Activated CD8-positive, alpha-beta T cell treated with anti-CD3 and anti-CD28 coated beads for 36 hours (primary cell): ENCODE measurements around the gene GNAS. TPM values are rescaled to one million over a fixed set of nuclear protein-coding genes. Genes with fewer than 3 reads are reported as not detected.

Experiments
- ATAC-seq: fragments of 200-7000 bp; cut with Tn5 transposase; one replicate; pipeline ENCODE4 v1.10.0; 2021; ENCODE audit warnings: mild to moderate bottlenecking, moderate library complexity
- CTCF ChIA-PET: fragments of 350-600 bp; sonication (Branson Sonifier 250); formaldehyde crosslinking; loops from one replicate; lab custom pipeline; 2021; ENCODE audit warnings: antibody characterized with exemption; lab: Charles Lee
- POLR2A ChIA-PET: fragments of 350-600 bp; sonication (Branson Sonifier 250); formaldehyde crosslinking; loops from one replicate; lab custom pipeline; 2021; ENCODE audit warnings: antibody characterized with exemption; lab: Charles Lee
- DNase-seq: peaks from one replicate; pipeline ENCODE4 v3.0.0-alpha.2; 2020
- H3K27ac Mint-ChIP-seq: one replicate; pipeline ENCODE4 v1.8.0; 2021; ENCODE audit warnings: mild to moderate bottlenecking, mixed read lengths
- H3K27me3 Mint-ChIP-seq: one replicate; pipeline ENCODE4 v1.8.0; 2021; ENCODE audit warnings: mixed read lengths
- H3K36me3 Mint-ChIP-seq: one replicate; pipeline ENCODE4 v1.8.0; 2021; ENCODE audit warnings: low read depth, mixed read lengths
- H3K4me1 Mint-ChIP-seq: one replicate; pipeline ENCODE4 v1.8.0; 2021; ENCODE audit warnings: low read depth, mixed read lengths
- H3K4me3 Mint-ChIP-seq: one replicate; pipeline ENCODE4 v1.8.0; 2021; ENCODE audit warnings: mild to moderate bottlenecking, moderate library complexity, mixed read lengths
- H3K9me3 Mint-ChIP-seq: one replicate; pipeline ENCODE4 v1.8.0; 2021; ENCODE audit warnings: mixed read lengths
- CTCF ChIP-seq: fragments of 200-600 bp; IDR thresholded peaks from one replicate; pipeline ENCODE4 v1.8.0; 2022; ENCODE audit warnings: antibody characterized with exemption, mild to moderate bottlenecking
- intact Hi-C: fragments of 100-400 bp; cut with micrococcal nuclease; formaldehyde crosslinking; loops from one replicate; pipeline ENCODE4 v1.10.0; 2022
- total RNA-seq, 2 experiments: library from RNA; stranded (reverse); gene quantifications; one replicate each; pipeline ENCODE4 v1.2.3, GENCODE V29; 2021

GNAS gene
- total RNA-seq, 2 experiments from 2014 or later: 703 to 723 TPM

- Mint-ChIP-seq H3K36me3 (peaks cover 74% of the 10 kb centered on the region), H3K4me1 (peaks cover 70% of the 10 kb centered on the region), H3K9me3 (no peaks in the 10 kb centered on the region), H3K27me3 (no peaks in the 10 kb centered on the region), H3K27ac (peak overlapping the region; percentile 23), H3K4me3 (no peak overlapping the region)
- ChIA-PET POLR2A (interaction anchor here (1.0 kb wide), 1 partner anchor 22 kb away, joined by 3 read pairs; no protein-coding TSS in a partner anchor), CTCF (no interaction called here)
- ATAC-seq (no peak), DNase-seq (no peak)
- intact Hi-C loops: no loop called here
- no peak for TF ChIP-seq CTCF
Observed at GRCh38 chr20:58899512-58899911, 47.0 kb downstream of the GNAS start.

GRCh38 chr20:58900397-58900796 is 47.9 kb downstream of the GNAS start:
- Mint-ChIP-seq H3K9me3 (no peaks in the 10 kb centered on the region), H3K4me1 (peaks cover 69% of the 10 kb centered on the region), H3K27ac (peak overlapping the region; percentile 18), H3K36me3 (peaks cover 73% of the 10 kb centered on the region), H3K27me3 (no peaks in the 10 kb centered on the region), H3K4me3 (no peak overlapping the region)
- DNase-seq: no peak
- ChIA-PET CTCF (interaction anchor here (0.9 to 1.3 kb wide), 2 partner anchors 16 to 188 kb away, joined by 3 read pairs; no protein-coding TSS in a partner anchor), POLR2A (interaction anchor here (0.6 to 1.0 kb wide), 3 partner anchors 23 to 498 kb away, joined by 3 to 7 read pairs (median 4); partner anchors contain the start of gene ATP5F1E)
- no peak for ATAC-seq
- intact Hi-C loops: no loop called here
- no peak for TF ChIP-seq CTCF

GRCh38 chr20:58901488-58902402 is 49.2 kb downstream of the GNAS start:
- peaks cover 71% of the 10 kb centered on the region for H3K36me3 Mint-ChIP-seq
- DNase-seq: no peak
- intact Hi-C loops: no loop called here
- POLR2A ChIA-PET: interaction anchor here (0.8 kb wide), 1 partner anchor 8 kb away, joined by 3 read pairs; no protein-coding TSS in a partner anchor
- CTCF ChIA-PET: no interaction called here
- H3K9me3 Mint-ChIP-seq: no peaks in the 10 kb centered on the region
- H3K4me3 Mint-ChIP-seq: no peak overlapping the region
- no peaks in the 10 kb centered on the region for H3K27me3 Mint-ChIP-seq
- no peak for ATAC-seq
- H3K4me1 Mint-ChIP-seq: peaks cover 65% of the 10 kb centered on the region
- H3K27ac Mint-ChIP-seq: peak overlapping the region; percentile 12
- no peak for TF ChIP-seq CTCF

GRCh38 chr20:58903614-58904013 is 51.1 kb downstream of the GNAS start:
- H3K4me1 Mint-ChIP-seq: peaks cover 68% of the 10 kb centered on the region
- H3K4me3 Mint-ChIP-seq: no peak overlapping the region
- peak overlapping the region; percentile 77 for H3K27ac Mint-ChIP-seq
- no peak for TF ChIP-seq CTCF
- no peaks in the 10 kb centered on the region for H3K27me3 Mint-ChIP-seq
- ChIA-PET CTCF (interaction anchor here (1.6 kb wide), 1 partner anchor 184 kb away, joined by 3 read pairs; no protein-coding TSS in a partner anchor), POLR2A (interaction anchor here (0.7 to 1.1 kb wide), 4 partner anchors 9 to 735 kb away, joined by 3 read pairs; no protein-coding TSS in a partner anchor)
- H3K36me3 Mint-ChIP-seq: peaks cover 74% of the 10 kb centered on the region
- intact Hi-C loops: no loop called here
- peak; percentile 20 for DNase-seq
- no peaks in the 10 kb centered on the region for H3K9me3 Mint-ChIP-seq
- ATAC-seq: no peak
